Panc1 (cell line): ENCODE measurements around the gene SOX8. TPM values are rescaled to one million over a fixed set of nuclear protein-coding genes. Genes with fewer than 3 reads are reported as not detected.
"Not testable (repeated sequence)": the region's sequence is repeated elsewhere in the genome, so short reads cannot be mapped to it uniquely, and the experiment has no call there.

Experiments used
- ATAC-seq: fragments of 200-7000 bp; cut with Tn5 transposase; 2 replicates; pipeline ENCODE4 v1.9.1; 2020; ENCODE audit warnings: mild to moderate bottlenecking, moderate library complexity
- BruUV-seq: library from RNA; stranded (reverse); fragments of 400-500 nt; replicated peaks from 2 replicates; lab custom pipeline; 2021; lab: Mats Ljungman, UMichigan
- CTCF ChIA-PET: fragments of 300-600 bp; sonication (Branson Sonifier 250); formaldehyde crosslinking; loops from one replicate; lab custom pipeline; 2022; ENCODE audit warnings: antibody characterized with exemption; lab: Charles Lee
- POLR2A ChIA-PET: fragments of 300-600 bp; sonication (Branson Sonifier 250); formaldehyde crosslinking; loops from one replicate; lab custom pipeline; 2022; ENCODE audit warnings: antibody characterized with exemption; lab: Charles Lee
- DNase-seq: peaks from one replicate; pipeline ENCODE4 v3.0.0-alpha.2; 2010; ENCODE audit warnings: low read depth, low spot score
- H3K27ac ChIP-seq: 2 replicates; pipeline ENCODE4 v1.5.1; 2011; ENCODE audit warnings: mild to moderate bottlenecking, low read length, inconsistent platforms
- H3K27me3 ChIP-seq: fragments of 200-500 bp; sonication (Bioruptor generic); 2 replicates; pipeline ENCODE4 v1.6.0; 2014; ENCODE audit warnings: low read length, inconsistent platforms; ENCODE audit not compliant: control insufficient read depth, insufficient read depth
- H3K36me3 ChIP-seq: fragments of 200-500 bp; sonication (Bioruptor generic); 2 replicates; pipeline ENCODE4 v1.5.1; 2014; ENCODE audit warnings: inconsistent platforms, mild to moderate bottlenecking, low read length, moderate library complexity; ENCODE audit not compliant: control insufficient read depth, insufficient read depth
- H3K4me1 ChIP-seq: 2 replicates; pipeline ENCODE4 v1.5.1; 2011; ENCODE audit warnings: inconsistent platforms, mild to moderate bottlenecking, low read length, moderate library complexity; ENCODE audit not compliant: control insufficient read depth, insufficient read depth
- H3K4me3 ChIP-seq, 2 experiments: 2 replicates each; pipeline ENCODE4 v1.5.1; 2011 to 2012; ENCODE audit warnings: low read depth in 2 of 2, low read length in 2 of 2, mild to moderate bottlenecking in 2 of 2, inconsistent platforms in 1 of 2, moderate library complexity in 1 of 2
- H3K9me3 ChIP-seq: fragments of 200-500 bp; sonication (Bioruptor generic); 2 replicates; pipeline ENCODE4 v1.5.1; 2014; ENCODE audit warnings: low read depth, mild to moderate bottlenecking, inconsistent platforms, low read length, moderate library complexity; ENCODE audit not compliant: control insufficient read depth, insufficient read depth
- CTCF ChIP-seq: fragments of 450-650 bp; IDR thresholded peaks from 2 replicates; pipeline ENCODE4 v1.5.1; 2017; ENCODE audit warnings: mild to moderate bottlenecking
- POLR2AphosphoS5 ChIP-seq: IDR thresholded peaks from 2 replicates; pipeline ENCODE4 v1.6.1; 2012; ENCODE audit warnings: mild to moderate bottlenecking, low read depth, low read length, moderate library complexity
- REST ChIP-seq, 2 experiments: IDR thresholded peaks; 2 replicates each; pipeline ENCODE4 v1.6.1; 2011 to 2012; ENCODE audit warnings: low read depth in 2 of 2, control low read depth in 1 of 2, low read length in 1 of 2, mild to moderate bottlenecking in 1 of 2, moderate library complexity in 1 of 2; ENCODE audit not compliant: insufficient read depth in 1 of 2
- in situ Hi-C: cut with HindIII; loops from 2 replicates; pipeline ENCODE4 v1.10.0; 2016; ENCODE audit warnings: low sequenced_read_pairs, low pct_unique_long_range_greater_than_20kb
- intact Hi-C: fragments of 100-400 bp; cut with micrococcal nuclease; formaldehyde crosslinking; loops from one replicate; pipeline ENCODE4 v1.10.0; 2022; ENCODE audit not compliant: unreplicated experiment
- total RNA-seq: library from RNA; stranded (reverse); gene quantifications from one replicate; pipeline ENCODE4 v1.2.1, GENCODE V29; 2021; ENCODE audit not compliant: unreplicated experiment

The SOX8 gene
- total RNA-seq, 1 experiment from 2014 or later = 1.8 TPM

- Histone ChIP-seq H3K4me3 (no peak overlapping the region), H3K27ac (no peak overlapping the region), H3K36me3 (no peaks in the 10 kb centered on the region), H3K4me1 (no peaks in the 10 kb centered on the region), H3K27me3 (no peaks in the 10 kb centered on the region), H3K9me3 (no peaks in the 10 kb centered on the region)
- intact Hi-C loops (no loop called here), in situ Hi-C loops (no loop called here)
- ChIA-PET POLR2A (interaction anchor here (0.6 kb wide), 1 partner anchor 128 kb away, joined by 8 read pairs; no protein-coding TSS in a partner anchor), CTCF (no interaction called here)
- BruUV-seq = no TSS peak
- TF ChIP-seq REST (IDR thresholded peaks at IDR 0.05; ENCODE audit: insufficient read depth in 1 of 2, low read depth in 2 of 2, low read length in 1 of 2) (no peak), CTCF (no peak)
- ATAC-seq (peak; percentile 58), DNase-seq (no peak)
These were observed 29.8 kb upstream of the SOX8 start for GRCh38 chr16:951660-952301.

GRCh38 chr16:952321-952720, 29.2 kb upstream of the SOX8 start:
- in situ Hi-C loops = no loop called here
- no TSS peak for BruUV-seq
- POLR2A ChIA-PET = no interaction called here

GRCh38 chr16:953818-954217, 27.8 kb upstream of the SOX8 start:
- CTCF ChIA-PET, H3K27ac ChIP-seq, H3K36me3 ChIP-seq, in situ Hi-C loops, H3K4me1 ChIP-seq, H3K9me3 ChIP-seq, intact Hi-C loops, DNase-seq, ATAC-seq, H3K27me3 ChIP-seq, H3K4me3 ChIP-seq, POLR2A ChIA-PET, BruUV-seq: not testable (repeated sequence)

More at GRCh38 chr16:952321-952720, 29.2 kb upstream of the SOX8 start:
- intact Hi-C loops = no loop called here
- H3K9me3 ChIP-seq = no peaks in the 10 kb centered on the region
- no peak overlapping the region for H3K27ac ChIP-seq
- no peaks in the 10 kb centered on the region for H3K36me3 ChIP-seq
- no peak overlapping the region for H3K4me3 ChIP-seq
- CTCF ChIA-PET = no interaction called here
- ATAC-seq = peak; percentile 74
- no peaks in the 10 kb centered on the region for H3K27me3 ChIP-seq
- H3K4me1 ChIP-seq = no peaks in the 10 kb centered on the region
- no peak for DNase-seq
- TF ChIP-seq POLR2AphosphoS5 (no peak), REST (IDR thresholded peaks at IDR 0.05; ENCODE audit: insufficient read depth in 1 of 2, low read depth in 2 of 2, low read length in 1 of 2) (no peak)

- ATAC-seq, CTCF ChIA-PET, H3K36me3 ChIP-seq, H3K4me3 ChIP-seq, BruUV-seq, in situ Hi-C loops, H3K9me3 ChIP-seq, H3K27me3 ChIP-seq, POLR2A ChIA-PET, DNase-seq, H3K4me1 ChIP-seq, H3K27ac ChIP-seq, intact Hi-C loops: not testable (repeated sequence)
These were observed 25.8 kb upstream of the SOX8 start for GRCh38 chr16:955766-956165.
